A549 (cell line): ENCODE measurements around the gene RBMS3. TPM values are rescaled to one million over a fixed set of nuclear protein-coding genes. Genes with fewer than 3 reads are reported as not detected.

Source experiments
- polyA plus RNA-seq, 4 experiments: library from polyadenylated mRNA; depleted of rRNA in 3 of 4; stranded (reverse); fragments of >200 nt; fragmentation: RNase III in 1 of 4; extraction: RNeasy Plus Mini Kit Qiagen cat#74134 plus additional on column Dnase treatment in 1 of 4; gene quantifications; 2 replicates in 3 of 4; 3 replicates in 1 of 4; pipeline ENCODE4 v1.2.3, GENCODE V29; 2011 to 2017
- small RNA-seq, 6 experiments: library from RNA; depleted of rRNA; stranded (forward); fragments of <200 nt; gene quantifications; one replicate each; pipeline ENCODE3, GENCODE V24; 2012

The RBMS3 gene
- polyA plus RNA-seq, 2 of the 4 experiments (the other 2 are of a cell fraction): 0.92 to 4.1 TPM

Small RNAs within 50 kb of the gene (small RNA-seq; reads per million reads assigned to genes)
- gene MTND4LP9: 0 reads per million in 6 experiments
